ENCODE measurements around the gene TMEM145.
A peak's percentile ranks its signal among the peaks of the same experiment; 100 is the strongest.

DNA sequence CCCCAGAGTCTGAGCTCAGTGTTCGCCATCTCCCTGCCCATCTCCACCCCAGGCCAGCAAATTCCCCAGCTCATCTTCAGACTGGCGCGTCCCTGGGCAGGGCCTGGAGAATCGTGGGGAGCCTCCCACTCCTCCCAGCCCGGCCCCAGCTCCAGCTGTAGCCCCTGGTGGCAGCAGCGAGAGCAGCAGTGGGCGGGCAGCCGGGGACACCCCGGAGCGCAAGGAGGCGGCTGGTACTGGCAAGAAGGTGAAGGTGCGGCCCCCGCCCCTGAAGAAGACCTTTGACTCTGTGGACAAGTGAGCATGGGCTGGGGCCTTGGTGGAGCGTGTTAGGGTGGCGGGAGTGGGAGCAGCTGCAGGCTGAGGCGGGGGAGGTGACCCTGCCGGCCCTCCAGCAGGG is 19.6 kb upstream of the TMEM145 start:
- TF ChIP-seq, protein P1, sequence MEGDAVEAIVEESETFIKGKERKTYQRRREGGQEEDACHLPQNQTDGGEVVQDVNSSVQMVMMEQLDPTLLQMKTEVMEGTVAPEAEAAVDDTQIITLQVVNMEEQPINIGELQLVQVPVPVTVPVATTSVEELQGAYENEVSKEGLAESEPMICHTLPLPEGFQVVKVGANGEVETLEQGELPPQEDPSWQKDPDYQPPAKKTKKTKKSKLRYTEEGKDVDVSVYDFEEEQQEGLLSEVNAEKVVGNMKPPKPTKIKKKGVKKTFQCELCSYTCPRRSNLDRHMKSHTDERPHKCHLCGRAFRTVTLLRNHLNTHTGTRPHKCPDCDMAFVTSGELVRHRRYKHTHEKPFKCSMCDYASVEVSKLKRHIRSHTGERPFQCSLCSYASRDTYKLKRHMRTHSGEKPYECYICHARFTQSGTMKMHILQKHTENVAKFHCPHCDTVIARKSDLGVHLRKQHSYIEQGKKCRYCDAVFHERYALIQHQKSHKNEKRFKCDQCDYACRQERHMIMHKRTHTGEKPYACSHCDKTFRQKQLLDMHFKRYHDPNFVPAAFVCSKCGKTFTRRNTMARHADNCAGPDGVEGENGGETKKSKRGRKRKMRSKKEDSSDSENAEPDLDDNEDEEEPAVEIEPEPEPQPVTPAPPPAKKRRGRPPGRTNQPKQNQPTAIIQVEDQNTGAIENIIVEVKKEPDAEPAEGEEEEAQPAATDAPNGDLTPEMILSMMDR (IDR thresholded peaks at IDR 0.05): peak in 1 of 5 experiments; percentile 19
- no peak for TF ChIP-seq POLR2A (IDR thresholded peaks at IDR 0.05)
